Measurements from ENCODE around the gene CTDP1. TPM values are rescaled to one million over a fixed set of nuclear protein-coding genes. Genes with fewer than 3 reads are reported as not detected.

The CTDP1 gene
- total RNA-seq, 1 donor from 2014 or later = 23.3 TPM

- intact Hi-C loops (cut with DNase I) = no loop called here
- no peak overlapping the region for H3K27ac ChIP-seq
- H3K4me3 ChIP-seq = no peak overlapping the region
- DNase-seq (ENCODE audit: extremely low spot score in 2 of 2) = no peak
- no peak for TF ChIP-seq CTCF (IDR thresholded peaks at IDR 0.05)
- no peak for TF ChIP-seq POLR2AphosphoS5 (IDR thresholded peaks at IDR 0.05; ENCODE audit: insufficient read depth in 1 of 2, low read depth in 1 of 2)
- no peak for TF ChIP-seq POLR2A (IDR thresholded peaks at IDR 0.05)
- no peaks in the 10 kb centered on the region for H3K9me3 ChIP-seq
- peaks cover 0 to 51% of the 10 kb centered on the region in 2 donors for H3K36me3 ChIP-seq
- no peaks in the 10 kb centered on the region for H3K27me3 ChIP-seq
- H3K4me1 ChIP-seq = no peaks in the 10 kb centered on the region
These were observed 32.7 kb downstream of the CTDP1 start for GRCh38 chr18:79712206-79712857.

GRCh38 chr18:79713341-79713740 lies 33.7 kb downstream of the CTDP1 start:
- Histone ChIP-seq H3K27ac (no peak overlapping the region), H3K9me3 (no peaks in the 10 kb centered on the region), H3K36me3 (peaks cover 0 to 48% of the 10 kb centered on the region in 2 donors), H3K4me1 (no peaks in the 10 kb centered on the region), H3K4me3 (no peak overlapping the region), H3K27me3 (no peaks in the 10 kb centered on the region)
- intact Hi-C loops (cut with DNase I) = no loop called here
- DNase-seq (ENCODE audit: extremely low spot score in 2 of 2) = no peak
- TF ChIP-seq POLR2A (IDR thresholded peaks at IDR 0.05) = no peak
- TF ChIP-seq POLR2AphosphoS5 (IDR thresholded peaks at IDR 0.05; ENCODE audit: insufficient read depth in 1 of 2, low read depth in 1 of 2) = no peak
- TF ChIP-seq CTCF (IDR thresholded peaks at IDR 0.05) = no peak

- no peak for DNase-seq (ENCODE audit: extremely low spot score in 2 of 2)
- H3K9me3 ChIP-seq = no peaks in the 10 kb centered on the region
- peaks cover 0 to 58% of the 10 kb centered on the region in 2 donors for H3K36me3 ChIP-seq
- no peak overlapping the region for H3K4me3 ChIP-seq
- H3K4me1 ChIP-seq = no peaks in the 10 kb centered on the region
- no peaks in the 10 kb centered on the region for H3K27me3 ChIP-seq
- H3K27ac ChIP-seq = no peak overlapping the region
- TF ChIP-seq CTCF (IDR thresholded peaks at IDR 0.05) (no peak), POLR2A (IDR thresholded peaks at IDR 0.05) (no peak), POLR2AphosphoS5 (IDR thresholded peaks at IDR 0.05; ENCODE audit: insufficient read depth in 1 of 2, low read depth in 1 of 2) (no peak)
- intact Hi-C loops (cut with DNase I) = no loop called here
These were observed 35.1 kb downstream of the CTDP1 start for GRCh38 chr18:79714531-79715240.

- Histone ChIP-seq H3K36me3 (peaks cover 0 to 64% of the 10 kb centered on the region in 2 donors), H3K27ac (no peak overlapping the region), H3K4me3 (no peak overlapping the region), H3K27me3 (no peaks in the 10 kb centered on the region), H3K9me3 (no peaks in the 10 kb centered on the region), H3K4me1 (no peaks in the 10 kb centered on the region)
- no peak for DNase-seq (ENCODE audit: extremely low spot score in 2 of 2)
- no peak for TF ChIP-seq POLR2A (IDR thresholded peaks at IDR 0.05)
- TF ChIP-seq POLR2AphosphoS5 (IDR thresholded peaks at IDR 0.05; ENCODE audit: insufficient read depth in 1 of 2, low read depth in 1 of 2) = no peak
- no peak for TF ChIP-seq CTCF (IDR thresholded peaks at IDR 0.05)
- intact Hi-C loops (cut with DNase I) = no loop called here
These were observed 35.7 kb downstream of the CTDP1 start for GRCh38 chr18:79715280-79715679.

GRCh38 chr18:79717059-79717458 lies 37.5 kb downstream of the CTDP1 start:
- TF ChIP-seq CTCF (IDR thresholded peaks at IDR 0.05) (no peak), POLR2AphosphoS5 (IDR thresholded peaks at IDR 0.05; ENCODE audit: insufficient read depth in 1 of 2, low read depth in 1 of 2) (no peak), POLR2A (IDR thresholded peaks at IDR 0.05) (no peak)
- Histone ChIP-seq H3K36me3 (peaks cover 0 to 68% of the 10 kb centered on the region in 2 donors), H3K4me1 (no peaks in the 10 kb centered on the region), H3K27ac (no peak overlapping the region), H3K9me3 (no peaks in the 10 kb centered on the region), H3K4me3 (no peak overlapping the region), H3K27me3 (no peaks in the 10 kb centered on the region)
- DNase-seq (ENCODE audit: extremely low spot score in 2 of 2) = no peak
- intact Hi-C loops (cut with DNase I) = no loop called here
